H1 (cell line): Measurements from ENCODE around the gene PAX3. TPM values are rescaled to one million over a fixed set of nuclear protein-coding genes. Genes with fewer than 3 reads are reported as not detected.
A peak's percentile ranks its signal among the peaks of the same experiment; 100 is the strongest.

Experiments used
- CTBP2 ChIP-seq: IDR thresholded peaks from 2 replicates; pipeline ENCODE4 v1.7.0; 2011; ENCODE audit warnings: borderline replicate concordance, mild to moderate bottlenecking, moderate library complexity, mixed read lengths, low read length; ENCODE audit not compliant: insufficient read depth, insufficient read length
- EP300 ChIP-seq, 2 experiments: IDR thresholded peaks; 1 replicate in 1 of 2; 2 replicates in 1 of 2; pipeline ENCODE4 v1.6.1; 2011 to 2012; ENCODE audit warnings: low read depth in 2 of 2, low read length in 2 of 2, mild to moderate bottlenecking in 2 of 2, borderline replicate concordance in 1 of 2, inconsistent platforms in 1 of 2, moderate library complexity in 1 of 2
- EZH2 ChIP-seq: fragments of 200-600 bp; sonication (generic); IDR thresholded peaks from 2 replicates; pipeline ENCODE4 v1.7.1; 2012; ENCODE audit warnings: low read depth, mild to moderate bottlenecking, moderate library complexity, low read length, inconsistent platforms; ENCODE audit not compliant: severe bottlenecking
- SUZ12 ChIP-seq: fragments of 200-600 bp; sonication (generic); IDR thresholded peaks from 2 replicates; pipeline ENCODE4 v1.6.1; 2012; ENCODE audit warnings: mild to moderate bottlenecking, inconsistent platforms, low read length, moderate library complexity, mixed read lengths
- polyA plus RNA-seq, 7 experiments: library from polyadenylated mRNA; depleted of rRNA in 3 of 7; stranded (reverse) in 5 of 7; unstranded in 2 of 7; fragments of >200 nt in 5 of 7; fragments of 200-250 nt in 2 of 7; gene quantifications; 1 replicate in 5 of 7; 2 replicates in 1 of 7; 4 replicates in 1 of 7; pipeline versions ENCODE4 v1.2.1 to v1.2.3, GENCODE V29; 2011 to 2013; ENCODE audit warnings: missing spikeins in 2 of 7, mixed read lengths in 2 of 7
- total RNA-seq: library from RNA; stranded (reverse); fragmentation: NEBNext Ultra II Directional; extraction: Animal tissue kit (Norgen Biotek cat#: 25700); gene quantifications from 2 replicates; pipeline ENCODE4 v1.2.1, GENCODE V29; 2021

PAX3 gene
- total and polyA plus RNA-seq, 2 of the 8 experiments (the other 6 are each of a cell fraction or from before 2014, with no cell fraction given), result 0.33 TPM; not detected in 1

GRCh38 chr2:222302178-222303018, 3.6 kb upstream of the PAX3 start (continued):
- TF ChIP-seq EZH2, result peak; percentile 63
- TF ChIP-seq EP300 (IDR thresholded peaks at IDR 0.05; ENCODE audit: borderline replicate concordance in 1 of 2, low read depth in 2 of 2, low read length in 2 of 2), result no peak
- TF ChIP-seq SUZ12, result peak; percentile 50
- peak; percentile 47 for TF ChIP-seq CTBP2
